Measurements from ENCODE around the gene PAN2.

- TF ChIP-seq POLR2A (IDR thresholded peaks at IDR 0.05; ENCODE audit: low read depth, low read length) (no peak), POLR2AphosphoS5 (IDR thresholded peaks at IDR 0.05; ENCODE audit: low read depth, low read length) (no peak), TAF1 (IDR thresholded peaks at IDR 0.05; ENCODE audit: borderline replicate concordance, low read depth, low read length) (no peak)
Measured at GRCh38 chr12:56382611-56383010, 48.8 kb upstream of the PAN2 start.

Data from GM12892 (cell line).